Fibroblast of mammary gland (primary cell): Measurements from ENCODE around the gene TNP2.
"Not testable (repeated sequence)": the region's sequence is repeated elsewhere in the genome, so short reads cannot be mapped to it uniquely, and the experiment has no call there.

Source experiments
- DNase-seq: peaks from one replicate; pipeline ENCODE4 v3.0.0-alpha.2; 2010; ENCODE audit warnings: low read depth
- H3K4me3 ChIP-seq: 2 replicates; pipeline ENCODE4 v1.5.1; 2011; ENCODE audit warnings: low read depth, mild to moderate bottlenecking, low read length, moderate library complexity; ENCODE audit not compliant: control insufficient read depth
- CTCF ChIP-seq: conservative IDR thresholded peaks from 2 replicates; pipeline ENCODE4 v1.5.1; 2011; ENCODE audit warnings: low read depth, low read length, inconsistent platforms; ENCODE audit not compliant: control insufficient read depth, insufficient read depth

TNP2 gene

DNA sequence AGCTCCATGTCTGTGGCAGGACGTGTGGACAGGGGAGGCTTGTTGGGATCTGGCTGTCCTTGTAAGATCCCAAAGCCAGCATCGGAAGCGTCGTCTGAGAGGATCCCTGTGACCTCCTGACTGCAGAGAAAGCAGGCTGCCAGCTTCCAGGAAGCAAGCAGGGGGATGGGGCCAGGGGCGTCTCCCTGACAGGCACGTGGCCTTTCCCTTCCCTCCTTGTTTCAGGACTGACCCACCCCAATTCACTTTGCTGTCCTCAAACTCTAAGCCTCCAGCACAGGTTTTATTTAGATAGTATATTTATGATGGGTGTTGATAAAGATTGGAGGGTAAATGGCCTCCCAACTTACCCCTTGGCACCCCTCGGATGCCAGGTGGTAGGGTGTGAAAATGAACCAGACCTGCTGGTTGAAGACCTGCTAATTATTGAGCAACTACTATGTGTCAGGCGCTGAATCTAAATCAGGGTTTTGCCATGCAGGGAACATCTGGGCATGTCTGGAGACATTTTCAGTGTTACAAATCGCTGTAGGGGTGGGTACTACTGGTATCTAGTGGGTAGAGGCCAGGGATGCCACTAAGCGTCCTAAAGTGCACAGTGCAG is 37.7 kb downstream of the TNP2 start:
- TF ChIP-seq CTCF: no peak
- no peak for DNase-seq
- H3K4me3 ChIP-seq: no peak overlapping the region

DNA sequence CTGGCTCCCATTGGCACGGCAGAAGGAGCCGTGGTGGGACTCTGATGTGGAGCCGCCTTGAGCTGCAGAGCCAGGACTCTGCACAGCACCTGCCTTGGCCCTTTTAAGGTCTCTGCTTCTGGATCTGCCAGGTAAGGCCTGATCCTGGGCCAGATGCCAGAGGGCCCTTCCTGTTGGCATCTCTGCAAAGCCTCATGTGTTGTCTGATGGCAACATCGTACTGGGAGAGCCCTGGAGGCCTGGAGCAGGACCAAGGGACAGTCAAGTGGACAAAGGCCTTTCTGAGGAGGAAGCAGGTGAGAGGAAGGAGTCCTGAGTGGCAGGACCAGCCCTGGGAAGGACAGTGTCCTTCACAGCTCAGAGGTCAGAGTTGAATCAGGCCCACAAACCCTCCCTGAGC is 39.2 kb downstream of the TNP2 start:
- DNase-seq: no peak
- H3K4me3 ChIP-seq: no peak overlapping the region
- TF ChIP-seq CTCF: no peak

DNA sequence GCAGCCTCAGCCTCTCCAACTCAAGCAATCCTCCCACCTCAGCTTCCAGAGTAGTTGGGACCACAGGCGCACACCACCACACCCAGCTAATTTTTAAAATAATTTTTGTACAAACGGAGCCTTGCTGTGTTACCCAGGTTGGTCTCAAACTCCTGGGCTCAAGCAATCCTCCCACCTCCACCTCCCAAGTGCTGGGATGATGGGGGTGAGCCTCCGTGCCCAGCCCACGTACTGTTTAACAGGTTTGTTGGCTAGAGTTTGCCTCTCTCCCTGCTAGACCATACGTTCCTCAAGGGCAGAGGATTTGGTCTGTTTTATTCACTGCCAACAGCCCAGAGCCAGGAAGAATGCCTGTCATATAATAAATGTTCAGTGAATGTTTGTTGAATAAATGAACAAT is 39.7 kb downstream of the TNP2 start:
- H3K4me3 ChIP-seq: no peak overlapping the region
- TF ChIP-seq CTCF: no peak
- DNase-seq: no peak

DNA sequence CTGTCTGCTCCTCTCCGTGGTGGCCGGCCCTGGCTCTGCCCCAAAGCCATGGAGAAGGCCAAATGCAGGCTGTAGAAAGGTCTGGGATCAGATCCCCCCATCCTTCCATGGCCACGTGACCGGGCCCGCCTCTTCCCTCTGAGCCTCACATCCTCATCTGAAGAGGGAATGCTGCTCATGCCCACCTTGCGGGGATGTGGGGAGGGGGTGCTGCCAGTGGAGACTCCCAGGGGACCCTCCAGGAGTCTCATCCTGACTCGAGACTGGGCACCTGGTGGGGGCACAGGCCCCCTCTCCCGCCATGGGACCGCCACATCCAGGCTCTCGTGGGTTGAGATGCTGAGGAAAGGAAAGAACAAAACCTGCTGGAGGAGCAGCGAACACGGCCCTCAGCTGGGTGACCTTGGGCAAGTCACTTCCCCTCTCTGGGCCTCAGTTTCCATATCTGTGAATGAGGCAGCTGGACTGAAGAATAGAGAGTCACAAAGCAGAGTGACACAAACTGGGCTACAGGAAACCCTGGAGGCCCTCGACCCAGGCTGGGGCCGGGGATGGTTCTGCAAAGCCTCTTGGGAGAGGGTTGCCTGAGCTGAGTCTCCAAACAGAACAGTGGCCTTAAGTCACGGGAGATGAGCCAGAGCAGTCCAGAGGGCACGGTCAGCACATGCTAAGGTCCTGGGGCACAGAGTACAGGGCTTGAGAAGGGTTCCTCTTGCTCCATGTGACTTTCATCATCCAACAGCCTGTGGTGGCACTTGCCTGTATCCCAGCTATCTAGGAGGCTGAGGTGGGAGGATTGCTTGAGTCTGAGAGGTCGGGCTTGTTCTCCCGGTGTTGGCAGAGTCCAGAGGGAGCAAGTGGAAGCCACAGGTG is 43.2 kb downstream of the TNP2 start:
- H3K4me3 ChIP-seq: no peak overlapping the region
- no peak for DNase-seq
- TF ChIP-seq CTCF: no peak

GRCh38 chr16:11224894-11225676 is 44.0 kb downstream of the TNP2 start:
- DNase-seq: no peak
- H3K4me3 ChIP-seq: no peak overlapping the region
- TF ChIP-seq CTCF: no peak

DNA sequence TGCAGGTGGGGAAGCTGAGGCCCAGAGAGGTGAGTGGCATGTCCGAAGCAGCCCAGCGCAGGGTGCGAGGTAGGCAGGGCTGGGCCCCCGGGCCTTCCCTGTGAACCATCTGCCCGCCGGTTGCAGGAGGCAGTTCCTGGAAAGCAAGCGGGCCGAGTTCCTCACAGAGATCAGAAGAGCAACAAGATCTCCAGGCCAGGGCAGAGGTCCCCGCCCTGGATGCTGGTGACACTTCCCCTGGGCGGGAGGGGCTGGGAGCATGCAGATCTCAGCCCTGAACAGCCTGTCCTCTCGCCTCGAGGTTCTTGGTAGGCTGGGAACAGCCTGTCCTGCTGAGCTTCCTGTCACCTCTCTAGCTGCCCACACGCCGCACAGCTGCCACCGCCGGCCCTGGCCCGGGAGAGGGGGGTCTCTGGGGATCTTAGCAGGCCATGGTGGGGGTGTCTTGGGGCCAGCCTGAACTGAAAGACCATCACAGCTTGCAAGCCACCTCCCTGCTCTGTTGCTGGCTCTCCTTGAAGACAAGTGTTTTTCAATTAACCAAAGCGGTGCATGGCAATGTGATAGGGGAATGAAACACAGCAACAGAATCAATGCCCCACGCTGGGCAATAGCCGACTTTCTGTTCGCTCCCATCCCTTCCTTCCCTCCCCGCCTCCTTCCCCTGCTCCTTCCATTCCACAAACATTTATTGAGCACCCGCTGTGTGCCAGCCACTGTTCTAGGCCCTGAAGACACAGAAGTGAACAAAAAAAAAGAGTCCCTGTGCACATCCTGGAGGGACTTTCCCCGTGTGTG is 44.8 kb downstream of the TNP2 start:
- DNase-seq: no peak
- no peak overlapping the region for H3K4me3 ChIP-seq
- no peak for TF ChIP-seq CTCF

GRCh38 chr16:11220507-11220906 is 48.6 kb downstream of the TNP2 start:
- DNase-seq, H3K4me3 ChIP-seq: not testable (repeated sequence)
